Panc1 (cell line): ENCODE results near the gene PROK2. TPM values are rescaled to one million over a fixed set of nuclear protein-coding genes. Genes with fewer than 3 reads are reported as not detected.

Experiments
- ATAC-seq: fragments of 200-7000 bp; cut with Tn5 transposase; 2 replicates; pipeline ENCODE4 v1.9.1; 2020; ENCODE audit warnings: mild to moderate bottlenecking, moderate library complexity
- BruUV-seq: library from RNA; stranded (reverse); fragments of 400-500 nt; replicated peaks from 2 replicates; lab custom pipeline; 2021; lab: Mats Ljungman, UMichigan
- CTCF ChIA-PET: fragments of 300-600 bp; sonication (Branson Sonifier 250); formaldehyde crosslinking; loops from one replicate; lab custom pipeline; 2022; ENCODE audit warnings: antibody characterized with exemption; lab: Charles Lee
- POLR2A ChIA-PET: fragments of 300-600 bp; sonication (Branson Sonifier 250); formaldehyde crosslinking; loops from one replicate; lab custom pipeline; 2022; ENCODE audit warnings: antibody characterized with exemption; lab: Charles Lee
- DNase-seq: peaks from one replicate; pipeline ENCODE4 v3.0.0-alpha.2; 2010; ENCODE audit warnings: low read depth, low spot score
- H3K27ac ChIP-seq: 2 replicates; pipeline ENCODE4 v1.5.1; 2011; ENCODE audit warnings: mild to moderate bottlenecking, low read length, inconsistent platforms
- H3K27me3 ChIP-seq: fragments of 200-500 bp; sonication (Bioruptor generic); 2 replicates; pipeline ENCODE4 v1.6.0; 2014; ENCODE audit warnings: low read length, inconsistent platforms; ENCODE audit not compliant: control insufficient read depth, insufficient read depth
- H3K36me3 ChIP-seq: fragments of 200-500 bp; sonication (Bioruptor generic); 2 replicates; pipeline ENCODE4 v1.5.1; 2014; ENCODE audit warnings: inconsistent platforms, mild to moderate bottlenecking, low read length, moderate library complexity; ENCODE audit not compliant: control insufficient read depth, insufficient read depth
- H3K4me1 ChIP-seq: 2 replicates; pipeline ENCODE4 v1.5.1; 2011; ENCODE audit warnings: inconsistent platforms, mild to moderate bottlenecking, low read length, moderate library complexity; ENCODE audit not compliant: control insufficient read depth, insufficient read depth
- H3K4me3 ChIP-seq, 2 experiments: 2 replicates each; pipeline ENCODE4 v1.5.1; 2011 to 2012; ENCODE audit warnings: low read depth in 2 of 2, low read length in 2 of 2, mild to moderate bottlenecking in 2 of 2, inconsistent platforms in 1 of 2, moderate library complexity in 1 of 2
- H3K9me3 ChIP-seq: fragments of 200-500 bp; sonication (Bioruptor generic); 2 replicates; pipeline ENCODE4 v1.5.1; 2014; ENCODE audit warnings: low read depth, mild to moderate bottlenecking, inconsistent platforms, low read length, moderate library complexity; ENCODE audit not compliant: control insufficient read depth, insufficient read depth
- CTCF ChIP-seq: fragments of 450-650 bp; IDR thresholded peaks from 2 replicates; pipeline ENCODE4 v1.5.1; 2017; ENCODE audit warnings: mild to moderate bottlenecking
- POLR2AphosphoS5 ChIP-seq: IDR thresholded peaks from 2 replicates; pipeline ENCODE4 v1.6.1; 2012; ENCODE audit warnings: mild to moderate bottlenecking, low read depth, low read length, moderate library complexity
- REST ChIP-seq, 2 experiments: IDR thresholded peaks; 2 replicates each; pipeline ENCODE4 v1.6.1; 2011 to 2012; ENCODE audit warnings: low read depth in 2 of 2, control low read depth in 1 of 2, low read length in 1 of 2, mild to moderate bottlenecking in 1 of 2, moderate library complexity in 1 of 2; ENCODE audit not compliant: insufficient read depth in 1 of 2
- SIN3A ChIP-seq: IDR thresholded peaks from 2 replicates; pipeline ENCODE4 v1.6.1; 2012; ENCODE audit warnings: low read depth, mild to moderate bottlenecking, low read length, moderate library complexity, borderline replicate concordance; ENCODE audit not compliant: insufficient read depth
- TCF7L2 ChIP-seq: IDR thresholded peaks from 2 replicates; pipeline ENCODE4 v1.6.1; 2011; ENCODE audit warnings: mild to moderate bottlenecking, low read depth, low read length, inconsistent platforms
- in situ Hi-C: cut with HindIII; loops from 2 replicates; pipeline ENCODE4 v1.10.0; 2016; ENCODE audit warnings: low sequenced_read_pairs, low pct_unique_long_range_greater_than_20kb
- intact Hi-C: fragments of 100-400 bp; cut with micrococcal nuclease; formaldehyde crosslinking; loops from one replicate; pipeline ENCODE4 v1.10.0; 2022; ENCODE audit not compliant: unreplicated experiment
- total RNA-seq: library from RNA; stranded (reverse); gene quantifications from one replicate; pipeline ENCODE4 v1.2.1, GENCODE V29; 2021; ENCODE audit not compliant: unreplicated experiment

Gene PROK2
- total RNA-seq, 1 experiment from 2014 or later = not detected

GRCh38 chr3:71786551-71786950 lies 1.6 kb upstream of the PROK2 start:
- ChIA-PET POLR2A (interaction anchor here (0.7 kb wide), 1 partner anchor 835 kb away, joined by 4 read pairs; no protein-coding TSS in a partner anchor), CTCF (no interaction called here)
- no peak overlapping the region for H3K27ac ChIP-seq
- in situ Hi-C loops (no loop called here), intact Hi-C loops (no loop called here)
- no peak for ATAC-seq
- no peak overlapping the region for H3K4me3 ChIP-seq
- H3K4me1 ChIP-seq = no peaks in the 10 kb centered on the region
- H3K36me3 ChIP-seq = no peaks in the 10 kb centered on the region; the same call in 1 of the 2 replicates
- no peak for TF ChIP-seq TCF7L2
- no peak for TF ChIP-seq POLR2AphosphoS5
- TF ChIP-seq SIN3A = no peak
- no peak for TF ChIP-seq REST (IDR thresholded peaks at IDR 0.05; ENCODE audit: insufficient read depth in 1 of 2, low read depth in 2 of 2, low read length in 1 of 2)
- TF ChIP-seq CTCF = no peak
- no peak for DNase-seq
- BruUV-seq = no TSS peak
- H3K27me3 ChIP-seq = peaks cover 26% of the 10 kb centered on the region
- no peaks in the 10 kb centered on the region for H3K9me3 ChIP-seq

GRCh38 chr3:71786217-71786549 lies 1.2 kb upstream of the PROK2 start:
- no peak for TF ChIP-seq SIN3A
- no peak for TF ChIP-seq REST (IDR thresholded peaks at IDR 0.05; ENCODE audit: insufficient read depth in 1 of 2, low read depth in 2 of 2, low read length in 1 of 2)
- no peak for TF ChIP-seq CTCF
- no peak for TF ChIP-seq TCF7L2
- no peak for TF ChIP-seq POLR2AphosphoS5
- Histone ChIP-seq H3K9me3 (no peaks in the 10 kb centered on the region), H3K27me3 (peaks cover 26% of the 10 kb centered on the region), H3K4me1 (no peaks in the 10 kb centered on the region), H3K4me3 (no peak overlapping the region), H3K27ac (no peak overlapping the region), H3K36me3 (no peaks in the 10 kb centered on the region; the same call in 1 of the 2 replicates)
- intact Hi-C loops (no loop called here), in situ Hi-C loops (no loop called here)
- ChIA-PET CTCF (no interaction called here), POLR2A (interaction anchor here (0.7 kb wide), 1 partner anchor 836 kb away, joined by 4 read pairs; no protein-coding TSS in a partner anchor)
- BruUV-seq = no TSS peak
- no peak for DNase-seq
- no peak for ATAC-seq
